Measurements from ENCODE around the gene PTPRN2.

DNA sequence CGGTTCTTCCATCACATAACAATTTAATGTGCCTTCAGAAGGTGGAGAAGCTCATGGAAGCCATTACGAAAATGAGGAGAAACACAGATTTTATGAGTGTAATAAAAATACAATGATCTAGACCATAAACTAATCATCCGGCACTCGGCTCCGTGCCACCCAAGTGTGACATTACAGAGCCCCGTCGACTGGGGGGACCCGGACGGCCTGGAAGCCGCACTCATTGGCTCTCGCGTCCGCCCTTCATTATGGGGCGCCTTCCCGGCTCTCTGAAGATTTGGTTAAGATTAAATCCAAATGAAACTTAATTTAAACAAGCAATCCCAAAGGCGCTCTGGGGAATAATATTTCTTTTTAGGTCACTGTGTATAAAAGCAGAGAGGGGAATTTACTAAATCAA, 1008.2 kb downstream of the PTPRN2 start:
- TF ChIP-seq, protein P1, sequence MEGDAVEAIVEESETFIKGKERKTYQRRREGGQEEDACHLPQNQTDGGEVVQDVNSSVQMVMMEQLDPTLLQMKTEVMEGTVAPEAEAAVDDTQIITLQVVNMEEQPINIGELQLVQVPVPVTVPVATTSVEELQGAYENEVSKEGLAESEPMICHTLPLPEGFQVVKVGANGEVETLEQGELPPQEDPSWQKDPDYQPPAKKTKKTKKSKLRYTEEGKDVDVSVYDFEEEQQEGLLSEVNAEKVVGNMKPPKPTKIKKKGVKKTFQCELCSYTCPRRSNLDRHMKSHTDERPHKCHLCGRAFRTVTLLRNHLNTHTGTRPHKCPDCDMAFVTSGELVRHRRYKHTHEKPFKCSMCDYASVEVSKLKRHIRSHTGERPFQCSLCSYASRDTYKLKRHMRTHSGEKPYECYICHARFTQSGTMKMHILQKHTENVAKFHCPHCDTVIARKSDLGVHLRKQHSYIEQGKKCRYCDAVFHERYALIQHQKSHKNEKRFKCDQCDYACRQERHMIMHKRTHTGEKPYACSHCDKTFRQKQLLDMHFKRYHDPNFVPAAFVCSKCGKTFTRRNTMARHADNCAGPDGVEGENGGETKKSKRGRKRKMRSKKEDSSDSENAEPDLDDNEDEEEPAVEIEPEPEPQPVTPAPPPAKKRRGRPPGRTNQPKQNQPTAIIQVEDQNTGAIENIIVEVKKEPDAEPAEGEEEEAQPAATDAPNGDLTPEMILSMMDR (conservative IDR thresholded peaks at IDR 0.05; ENCODE audit: low read length), result no peak
- no peak for TF ChIP-seq EZH2phosphoT487 (IDR thresholded peaks at IDR 0.05; ENCODE audit: borderline replicate concordance, low read depth, low read length)

Data from OCI-LY7 (cell line).